Measurements from ENCODE around the gene SBF2. TPM values are rescaled to one million over a fixed set of nuclear protein-coding genes. Genes with fewer than 3 reads are reported as not detected.

SBF2 gene
- total and polyA plus RNA-seq, 2 of the 13 experiments (the other 11 are each of a cell fraction or from before 2014, with no cell fraction given) = 24.0 to 45.8 TPM

DNA sequence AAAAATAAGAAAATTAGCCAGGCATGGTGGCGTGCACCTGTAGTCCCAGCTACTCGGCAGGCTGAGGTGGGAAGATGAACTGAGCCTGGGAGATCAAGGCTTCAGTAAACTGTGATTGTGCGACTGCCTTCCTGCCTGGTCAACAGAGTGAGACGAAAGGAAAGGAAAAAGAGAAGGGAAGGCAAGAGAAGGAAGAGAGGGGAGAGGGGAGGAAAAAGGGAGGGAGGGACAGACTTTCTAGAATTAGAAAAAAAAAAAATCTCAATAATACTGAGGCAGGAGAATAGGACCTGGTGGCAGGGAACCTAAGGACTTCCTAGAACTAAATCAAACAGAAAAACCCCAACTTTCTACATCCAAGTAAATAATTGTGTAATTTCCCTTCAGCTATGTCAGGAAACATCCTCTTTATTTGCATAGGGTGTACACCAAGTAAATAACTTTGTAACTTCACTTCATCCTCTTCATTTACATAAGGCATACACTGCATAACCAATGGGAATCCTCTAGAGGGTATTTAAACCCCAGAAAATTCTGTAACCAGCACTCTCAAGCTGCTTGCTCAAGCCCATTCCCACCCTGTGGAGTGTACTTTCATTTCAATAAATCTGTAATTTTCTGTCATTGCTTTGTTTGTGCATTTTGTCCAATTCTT, 8.7 kb downstream of the SBF2 start (continued):
- TF ChIP-seq PREB (CRISPR knock-in tag; IDR thresholded peaks at IDR 0.05) = no peak
- TF ChIP-seq TBP (CRISPR knock-in tag; IDR thresholded peaks at IDR 0.05) = no peak
- no peak for TF ChIP-seq GATAD1 (CRISPR knock-in tag; IDR thresholded peaks at IDR 0.05)
- peak; percentile 46; the same call in 1 of the 2 replicates for TF ChIP-seq HOXA5 (CRISPR knock-in tag; IDR thresholded peaks at IDR 0.05)
- TF ChIP-seq, protein P1, sequence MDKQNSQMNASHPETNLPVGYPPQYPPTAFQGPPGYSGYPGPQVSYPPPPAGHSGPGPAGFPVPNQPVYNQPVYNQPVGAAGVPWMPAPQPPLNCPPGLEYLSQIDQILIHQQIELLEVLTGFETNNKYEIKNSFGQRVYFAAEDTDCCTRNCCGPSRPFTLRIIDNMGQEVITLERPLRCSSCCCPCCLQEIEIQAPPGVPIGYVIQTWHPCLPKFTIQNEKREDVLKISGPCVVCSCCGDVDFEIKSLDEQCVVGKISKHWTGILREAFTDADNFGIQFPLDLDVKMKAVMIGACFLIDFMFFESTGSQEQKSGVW (CRISPR knock-in tag; IDR thresholded peaks at IDR 0.05; ENCODE audit: borderline replicate concordance) = no peak
- TF ChIP-seq ZNF609 (CRISPR knock-in tag; IDR thresholded peaks at IDR 0.05; ENCODE audit: borderline replicate concordance) = peak; percentile 70
- TF ChIP-seq ZNF556 (CRISPR knock-in tag; IDR thresholded peaks at IDR 0.05; ENCODE audit: borderline replicate concordance) = no peak
- TF ChIP-seq ZNF775 (CRISPR knock-in tag; IDR thresholded peaks at IDR 0.05; ENCODE audit: borderline replicate concordance) = no peak
- TF ChIP-seq SAP130 (CRISPR knock-in tag; IDR thresholded peaks at IDR 0.05; ENCODE audit: low read depth) = peak; percentile 61
- TF ChIP-seq ETV6 (CRISPR knock-in tag; conservative IDR thresholded peaks at IDR 0.05) = no peak
- TF ChIP-seq ZNF460 (CRISPR knock-in tag; IDR thresholded peaks at IDR 0.05; ENCODE audit: borderline replicate concordance) = no peak
- TF ChIP-seq, protein P2, sequence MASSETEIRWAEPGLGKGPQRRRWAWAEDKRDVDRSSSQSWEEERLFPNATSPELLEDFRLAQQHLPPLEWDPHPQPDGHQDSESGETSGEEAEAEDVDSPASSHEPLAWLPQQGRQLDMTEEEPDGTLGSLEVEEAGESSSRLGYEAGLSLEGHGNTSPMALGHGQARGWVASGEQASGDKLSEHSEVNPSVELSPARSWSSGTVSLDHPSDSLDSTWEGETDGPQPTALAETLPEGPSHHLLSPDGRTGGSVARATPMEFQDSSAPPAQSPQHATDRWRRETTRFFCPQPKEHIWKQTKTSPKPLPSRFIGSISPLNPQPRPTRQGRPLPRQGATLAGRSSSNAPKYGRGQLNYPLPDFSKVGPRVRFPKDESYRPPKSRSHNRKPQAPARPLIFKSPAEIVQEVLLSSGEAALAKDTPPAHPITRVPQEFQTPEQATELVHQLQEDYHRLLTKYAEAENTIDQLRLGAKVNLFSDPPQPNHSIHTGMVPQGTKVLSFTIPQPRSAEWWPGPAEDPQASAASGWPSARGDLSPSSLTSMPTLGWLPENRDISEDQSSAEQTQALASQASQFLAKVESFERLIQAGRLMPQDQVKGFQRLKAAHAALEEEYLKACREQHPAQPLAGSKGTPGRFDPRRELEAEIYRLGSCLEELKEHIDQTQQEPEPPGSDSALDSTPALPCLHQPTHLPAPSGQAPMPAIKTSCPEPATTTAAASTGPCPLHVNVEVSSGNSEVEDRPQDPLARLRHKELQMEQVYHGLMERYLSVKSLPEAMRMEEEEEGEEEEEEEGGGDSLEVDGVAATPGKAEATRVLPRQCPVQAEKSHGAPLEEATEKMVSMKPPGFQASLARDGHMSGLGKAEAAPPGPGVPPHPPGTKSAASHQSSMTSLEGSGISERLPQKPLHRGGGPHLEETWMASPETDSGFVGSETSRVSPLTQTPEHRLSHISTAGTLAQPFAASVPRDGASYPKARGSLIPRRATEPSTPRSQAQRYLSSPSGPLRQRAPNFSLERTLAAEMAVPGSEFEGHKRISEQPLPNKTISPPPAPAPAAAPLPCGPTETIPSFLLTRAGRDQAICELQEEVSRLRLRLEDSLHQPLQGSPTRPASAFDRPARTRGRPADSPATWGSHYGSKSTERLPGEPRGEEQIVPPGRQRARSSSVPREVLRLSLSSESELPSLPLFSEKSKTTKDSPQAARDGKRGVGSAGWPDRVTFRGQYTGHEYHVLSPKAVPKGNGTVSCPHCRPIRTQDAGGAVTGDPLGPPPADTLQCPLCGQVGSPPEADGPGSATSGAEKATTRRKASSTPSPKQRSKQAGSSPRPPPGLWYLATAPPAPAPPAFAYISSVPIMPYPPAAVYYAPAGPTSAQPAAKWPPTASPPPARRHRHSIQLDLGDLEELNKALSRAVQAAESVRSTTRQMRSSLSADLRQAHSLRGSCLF (CRISPR knock-in tag; IDR thresholded peaks at IDR 0.05; ENCODE audit: borderline replicate concordance) = no peak
- no peak for TF ChIP-seq ZNF512B (CRISPR knock-in tag; IDR thresholded peaks at IDR 0.05; ENCODE audit: borderline replicate concordance)
